Activated CD4-positive, CD25-positive, alpha-beta regulatory T cell (primary cell): Measurements from ENCODE around the gene HELT.
"Not testable (repeated sequence)": the region's sequence is repeated elsewhere in the genome, so short reads cannot be mapped to it uniquely, and the experiment has no call there.

ENCODE experiments used
- DNase-seq, 4 experiments: peaks; one replicate each; lab custom pipeline; 2025; lab: John Stamatoyannopoulos, UW

HELT gene

DNA sequence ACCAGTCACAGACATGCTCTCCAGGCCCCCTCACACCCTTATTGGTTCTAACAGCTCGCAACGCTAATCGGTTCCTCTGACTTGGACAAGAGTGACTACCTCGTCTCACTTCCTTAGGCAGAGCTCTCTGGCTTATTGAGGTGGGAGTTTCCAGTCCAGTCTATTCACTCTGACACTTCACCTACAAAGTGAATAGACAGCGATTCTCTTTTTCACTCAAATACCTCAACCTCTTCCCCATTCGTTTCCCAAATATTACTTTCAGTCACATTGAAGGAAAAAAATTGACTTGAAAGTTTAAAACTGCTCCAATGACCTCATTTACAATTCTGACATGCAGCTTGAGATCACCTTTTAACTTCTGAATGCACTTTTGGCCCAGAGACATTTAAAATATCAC lies 17.7 kb downstream of the HELT start:
- DNase-seq = no peak

DNA sequence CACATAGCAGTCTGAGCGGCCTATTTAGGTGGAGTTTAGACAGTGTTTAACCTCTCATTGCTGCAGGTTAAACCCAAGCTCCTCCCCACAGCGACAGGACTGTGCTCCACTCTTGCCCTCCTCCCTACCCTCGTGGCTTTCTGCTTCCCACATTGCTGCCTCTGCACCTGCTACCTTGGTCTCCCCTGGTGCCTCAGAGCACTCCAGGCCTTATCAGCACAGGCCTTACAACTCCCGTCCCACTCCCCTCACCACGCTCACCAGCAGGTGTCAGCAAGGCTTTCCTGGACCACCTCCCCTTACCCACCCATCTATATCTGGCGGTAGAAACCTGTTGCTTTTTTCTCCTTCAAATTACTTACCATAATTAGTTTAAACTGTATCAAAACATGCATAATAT lies 18.6 kb downstream of the HELT start:
- no peak for DNase-seq

DNA sequence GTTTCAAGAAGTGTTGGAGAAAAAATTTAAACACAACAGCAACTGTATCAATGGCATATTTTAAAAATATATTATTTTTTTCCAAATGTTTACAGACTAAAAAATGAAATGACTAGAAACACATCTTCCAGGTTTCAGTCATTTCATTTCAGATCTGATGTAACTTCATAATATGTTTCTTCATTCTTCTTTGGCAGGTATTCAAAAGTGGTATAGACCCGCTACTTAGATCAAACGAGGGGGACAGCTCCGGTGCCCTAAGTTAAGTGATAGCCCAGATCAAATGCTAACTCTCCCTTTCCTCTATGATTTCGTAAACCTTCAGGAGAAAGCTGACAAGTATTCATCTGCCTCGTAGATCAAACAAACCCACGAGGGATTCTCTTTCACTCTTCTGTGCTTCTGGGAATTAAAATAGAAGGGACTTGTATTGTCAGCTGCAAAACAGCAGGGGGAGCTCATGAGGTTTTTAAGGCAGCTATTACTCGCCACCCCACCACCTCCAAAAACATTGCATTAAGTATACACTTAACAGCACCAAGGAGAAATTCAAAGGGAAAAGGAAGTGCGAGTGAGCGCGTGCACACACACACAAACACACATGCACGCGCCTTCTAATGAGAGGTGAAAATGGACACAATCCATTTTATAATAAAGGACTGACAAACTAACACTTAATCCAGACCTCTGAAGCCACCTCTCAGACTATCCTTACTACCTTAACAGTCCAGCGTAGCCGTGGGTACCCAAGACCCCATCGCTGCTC lies 21.4 kb downstream of the HELT start:
- DNase-seq = peak in 3 of 4 experiments; percentile 1 to 15 (median 9)

DNA sequence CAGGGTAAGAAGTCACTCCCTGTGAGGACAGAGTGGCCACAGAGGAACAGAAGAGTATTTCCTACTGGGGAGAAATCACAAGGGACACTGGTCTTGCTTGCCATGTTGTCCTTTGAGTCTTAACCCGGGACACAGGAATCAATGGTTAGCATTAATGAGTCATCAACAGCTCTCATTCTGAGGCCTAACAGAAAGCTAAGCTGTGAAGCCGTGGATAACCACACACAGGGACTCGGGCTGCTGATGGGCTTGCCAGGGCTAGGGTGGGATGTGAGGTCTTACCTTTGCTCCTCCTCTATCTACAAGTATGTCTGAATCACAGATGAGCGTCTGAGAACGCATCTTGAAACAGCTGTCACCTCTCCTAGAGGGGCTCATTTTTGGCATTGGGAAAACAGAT lies 22.2 kb downstream of the HELT start:
- DNase-seq = no peak

DNA sequence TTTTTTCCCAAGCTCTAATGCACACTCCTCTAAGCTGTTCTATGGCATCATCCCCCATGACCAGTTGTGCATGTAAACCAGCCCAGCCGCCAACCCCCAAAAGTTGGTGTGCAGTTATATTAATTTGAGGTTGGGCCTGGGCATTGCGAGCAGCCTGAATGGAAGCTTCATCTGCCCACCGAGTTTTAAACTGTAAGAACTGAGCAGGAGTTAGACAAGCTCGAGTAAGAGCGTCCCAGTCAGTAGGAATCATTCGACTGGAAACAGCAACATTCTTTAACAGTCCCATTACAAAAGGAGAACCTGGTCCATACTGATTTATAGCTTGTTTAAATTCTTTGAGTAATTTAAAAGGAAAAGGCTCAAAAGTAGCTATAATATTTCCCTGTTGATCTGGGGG lies 32.0 kb downstream of the HELT start:
- DNase-seq = not testable (repeated sequence)

DNA sequence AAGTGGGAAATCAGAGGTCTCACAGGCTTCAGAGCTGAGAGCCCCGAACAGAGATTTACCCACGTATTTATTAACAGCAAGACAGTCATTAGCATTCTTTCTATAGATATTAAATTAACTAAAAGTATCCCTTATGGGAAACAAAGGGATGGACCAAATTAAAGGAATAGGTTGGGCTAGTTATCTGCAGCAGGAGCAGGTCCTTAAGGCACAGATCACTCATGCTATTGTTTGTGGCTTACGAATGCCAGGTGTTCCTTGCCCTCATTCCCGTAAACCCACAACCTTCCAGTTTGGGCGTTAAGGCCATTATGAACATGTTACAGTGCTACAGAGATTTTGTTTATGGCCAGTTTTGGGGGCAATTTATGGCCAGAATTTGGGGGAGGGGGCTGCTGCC lies 33.0 kb downstream of the HELT start:
- DNase-seq = not testable (repeated sequence)

DNA sequence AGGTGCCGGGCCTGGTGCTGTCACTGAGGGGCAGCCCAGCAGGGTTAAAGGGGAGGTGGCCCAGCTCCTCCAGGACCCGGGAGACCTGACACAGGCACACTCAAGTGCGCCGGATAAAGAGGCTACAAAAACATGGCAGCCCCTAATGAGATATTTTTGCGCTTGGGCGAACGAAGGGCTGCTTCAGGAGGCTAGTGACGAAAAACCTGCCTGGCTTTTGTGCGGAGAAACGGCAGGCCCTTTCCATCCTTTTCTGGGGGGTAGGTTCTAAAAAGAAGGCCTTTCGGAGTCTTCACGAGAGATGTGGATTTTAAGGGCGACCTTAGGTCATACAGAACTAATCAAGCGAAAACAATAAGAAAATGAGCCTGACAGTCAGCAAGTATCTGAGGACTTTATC lies 35.5 kb downstream of the HELT start:
- no peak for DNase-seq

DNA sequence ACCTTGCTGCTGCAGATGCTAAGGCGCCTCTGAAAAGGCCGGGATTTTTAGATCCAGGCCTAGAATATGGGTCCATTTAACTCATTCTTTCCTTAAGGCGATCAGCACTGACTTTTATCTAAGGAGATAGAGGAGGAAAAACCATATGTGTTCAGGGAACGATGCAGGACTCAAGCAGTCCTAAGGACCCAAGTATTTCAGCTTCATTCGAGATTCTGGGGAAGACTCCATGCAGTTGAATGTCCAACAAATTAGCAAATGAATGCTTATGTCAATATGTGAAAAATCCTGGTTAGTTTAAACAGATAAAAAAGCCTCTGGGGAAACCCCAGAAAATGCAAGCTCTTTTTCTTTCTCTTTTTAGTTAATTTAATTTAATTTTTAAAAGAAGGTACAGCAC lies 36.0 kb downstream of the HELT start:
- no peak for DNase-seq

DNA sequence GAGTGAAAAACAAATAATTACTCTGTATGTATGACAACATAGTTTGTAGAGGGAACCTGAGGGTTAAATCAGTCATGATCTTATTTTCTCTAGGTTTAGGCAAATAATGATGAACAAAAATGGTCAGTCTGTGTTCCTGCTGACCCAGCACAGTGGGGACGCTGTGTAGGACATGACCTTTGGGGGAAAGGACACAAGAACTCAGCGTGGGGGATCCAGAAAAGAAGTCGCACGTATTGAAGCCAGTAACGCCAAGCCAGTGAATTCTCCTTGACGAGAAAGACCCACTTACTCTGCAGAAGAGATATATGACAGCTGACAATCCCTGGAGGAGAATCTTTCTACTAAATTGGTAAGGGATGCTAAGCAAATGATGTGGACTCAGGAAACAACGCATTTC lies 36.6 kb downstream of the HELT start:
- no peak for DNase-seq

DNA sequence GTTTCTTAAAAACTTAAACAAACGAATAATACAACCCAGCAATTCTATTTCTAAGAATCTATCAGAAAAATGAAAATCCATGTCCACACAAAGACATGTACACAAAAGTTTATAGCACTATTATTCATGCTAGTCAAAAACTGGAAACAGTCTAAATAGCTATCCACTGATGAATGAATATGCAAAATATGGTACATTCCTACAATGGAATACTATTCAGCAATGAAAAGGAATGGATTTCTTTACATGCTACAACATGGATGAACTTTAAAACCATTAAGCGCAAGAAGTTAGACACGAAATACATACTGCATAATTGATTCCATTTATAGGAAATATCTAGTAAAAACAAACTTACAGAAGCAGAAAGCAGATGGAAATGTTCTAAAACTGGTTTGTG lies 43.3 kb downstream of the HELT start:
- no peak for DNase-seq

DNA sequence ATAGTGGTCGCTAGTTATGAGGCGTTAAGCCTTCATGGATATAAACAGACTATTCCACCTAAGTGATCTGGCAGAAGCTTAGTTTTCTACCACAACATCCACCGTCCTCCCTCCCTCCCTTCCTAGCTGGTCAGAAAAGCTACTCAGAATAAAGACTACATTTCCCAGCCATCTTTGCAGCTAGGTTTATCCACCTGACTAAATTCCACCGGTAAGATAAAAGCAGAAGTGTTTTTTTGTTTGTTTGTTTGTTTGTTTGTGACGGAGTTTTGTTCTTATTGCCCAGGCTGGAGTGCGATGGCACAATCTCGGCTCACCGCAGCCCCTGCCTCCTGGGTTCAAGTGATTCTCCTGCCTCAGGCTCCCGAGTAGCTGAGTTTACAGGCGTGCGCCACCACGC lies 44.3 kb downstream of the HELT start:
- no peak for DNase-seq

DNA sequence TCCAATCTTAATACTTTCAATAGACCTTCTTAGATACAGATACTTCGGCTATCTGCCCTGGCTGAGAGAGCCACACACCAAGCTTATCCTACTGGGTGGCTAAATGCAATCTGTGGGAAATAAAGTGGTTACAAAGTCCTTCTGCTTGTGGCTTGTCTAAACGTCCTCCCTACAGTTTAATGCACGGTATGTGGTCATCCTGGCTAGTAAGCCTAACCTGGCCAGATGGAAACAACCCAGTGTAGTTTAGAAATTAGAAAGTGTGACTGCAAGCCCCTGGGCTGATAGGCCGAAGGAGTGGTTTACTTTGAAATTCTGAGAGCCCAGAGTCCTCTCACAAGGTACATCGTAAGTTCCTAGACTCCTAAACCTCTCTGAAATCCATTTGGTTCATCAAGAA lies 47.9 kb downstream of the HELT start:
- no peak for DNase-seq

DNA sequence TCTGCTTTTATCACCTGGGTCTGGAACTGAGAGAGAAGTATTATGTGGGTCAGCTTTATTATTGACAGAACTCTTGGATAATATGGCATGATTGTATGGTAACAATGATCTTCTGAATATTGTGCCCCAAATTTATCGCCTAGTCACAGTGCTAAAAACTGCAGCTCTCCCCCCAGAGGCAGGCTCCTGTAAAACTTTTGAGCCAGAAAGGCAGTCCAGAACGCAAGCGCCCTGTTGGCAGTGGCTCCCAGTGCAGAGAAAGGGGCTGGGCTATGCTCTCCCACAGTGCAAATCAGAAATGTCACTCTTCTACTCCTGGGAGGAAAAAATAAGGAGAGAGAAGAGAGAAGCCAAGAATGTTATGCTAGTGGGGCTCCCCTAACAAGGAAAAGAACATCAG lies 50.5 kb downstream of the HELT start:
- DNase-seq = no peak
